GM21786 (cell line): ENCODE measurements around the gene LHFPL6.
"Not testable (repeated sequence)": the region's sequence is repeated elsewhere in the genome, so short reads cannot be mapped to it uniquely, and the experiment has no call there.

Experiments
- ATAC-seq: cut with Tn5 transposase; IDR thresholded peaks from one replicate; pipeline ENCODE4 v1.9.1; 2021; ENCODE audit not compliant: unreplicated experiment

LHFPL6 gene

GRCh38 chr13:39364947-39365468, 238.0 kb downstream of the LHFPL6 start:
- ATAC-seq, result no peak

GRCh38 chr13:39363382-39363772, 239.6 kb downstream of the LHFPL6 start:
- ATAC-seq, result no peak

- ATAC-seq, result no peak
Measured at GRCh38 chr13:39362652-39363381, 240.2 kb downstream of the LHFPL6 start.

GRCh38 chr13:39353988-39354387, 249.0 kb downstream of the LHFPL6 start:
- ATAC-seq, result no peak

GRCh38 chr13:39350461-39350881, 252.5 kb downstream of the LHFPL6 start:
- no peak for ATAC-seq

- ATAC-seq, result no peak
Measured at GRCh38 chr13:39349391-39349960, 253.5 kb downstream of the LHFPL6 start.

GRCh38 chr13:39347926-39348901, 254.8 kb downstream of the LHFPL6 start:
- no peak for ATAC-seq

GRCh38 chr13:39345982-39346381, 257.0 kb downstream of the LHFPL6 start:
- ATAC-seq, result no peak

- no peak for ATAC-seq
Measured at GRCh38 chr13:39341251-39341650, 261.7 kb downstream of the LHFPL6 start.

GRCh38 chr13:39338114-39338513, 264.9 kb downstream of the LHFPL6 start:
- not testable (repeated sequence) for ATAC-seq

- no peak for ATAC-seq
Measured at GRCh38 chr13:39336937-39337336, 266.1 kb downstream of the LHFPL6 start.

- ATAC-seq, result no peak
Measured at GRCh38 chr13:39336207-39336606, 266.8 kb downstream of the LHFPL6 start.

GRCh38 chr13:39335721-39336120, 267.3 kb downstream of the LHFPL6 start:
- ATAC-seq, result no peak

GRCh38 chr13:39330504-39330903, 272.5 kb downstream of the LHFPL6 start:
- ATAC-seq, result no peak

GRCh38 chr13:39329182-39329639, 273.8 kb downstream of the LHFPL6 start:
- no peak for ATAC-seq

- no peak for ATAC-seq
Measured at GRCh38 chr13:39327172-39327479, 275.9 kb downstream of the LHFPL6 start.

- ATAC-seq, result no peak
Measured at GRCh38 chr13:39326469-39327171, 276.4 kb downstream of the LHFPL6 start.

- ATAC-seq, result no peak
Measured at GRCh38 chr13:39324806-39325311, 278.1 kb downstream of the LHFPL6 start.

GRCh38 chr13:39322836-39323585, 280.0 kb downstream of the LHFPL6 start:
- no peak for ATAC-seq

- no peak for ATAC-seq
Measured at GRCh38 chr13:39321574-39321973, 281.4 kb downstream of the LHFPL6 start.
